ENCODE data around the gene DNAJC10. TPM values are rescaled to one million over a fixed set of nuclear protein-coding genes. Genes with fewer than 3 reads are reported as not detected.
"Not testable (repeated sequence)": the region's sequence is repeated elsewhere in the genome, so short reads cannot be mapped to it uniquely, and the experiment has no call there.

Gene DNAJC10
- total and polyA plus RNA-seq, 9 of the 15 experiments (the other 6 are each of a cell fraction or from before 2014, with no cell fraction given), result 9.8 to 77.7 (median 57.3) TPM

DNA sequence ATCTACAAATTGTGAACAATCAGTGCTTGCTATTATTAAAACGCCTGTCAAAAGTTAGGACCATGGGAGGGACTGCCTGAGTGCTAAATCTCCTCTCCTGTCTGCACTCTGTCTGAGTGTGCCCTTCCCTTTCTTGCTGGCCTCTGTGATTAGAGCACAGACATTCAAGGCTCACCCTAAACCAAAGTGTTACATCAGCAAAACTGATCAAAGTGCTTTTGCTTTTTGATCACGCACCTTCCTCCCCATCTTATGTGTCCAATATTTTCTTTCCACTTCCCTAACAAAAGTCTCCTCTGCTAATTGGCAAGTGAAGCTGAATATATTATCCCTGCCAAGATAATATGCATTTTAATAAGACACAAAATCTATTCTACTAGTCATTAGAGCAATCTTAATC lies 30.5 kb upstream of the DNAJC10 start:
- H2AFZ ChIP-seq (ENCODE audit: low read depth, low read length), result no peak overlapping the region
- H3K9me3 ChIP-seq (replicated peaks; ENCODE audit: control insufficient read depth, insufficient read depth, low read depth, low read length), result no peaks in the 10 kb centered on the region
- intact Hi-C loops (cut with micrococcal nuclease), result no loop called here
- H3K4me2 ChIP-seq (ENCODE audit: insufficient read depth, low read length), result no peak overlapping the region
- no TSS peak for BruUV-seq (replicated peaks)
- no peak overlapping the region for H3K9ac ChIP-seq (ENCODE audit: insufficient read depth in 1 of 2, low read depth in 2 of 2, low read length in 2 of 2)
- no peak for DNase-seq (ENCODE audit: extremely low read depth in 1 of 4, low spot score in 3 of 4)
- no peak overlapping the region for H3K27ac ChIP-seq (ENCODE audit: extremely low read depth, low read depth, low read length)
- in situ Hi-C loops (cut with MboI), result no loop called here
- no peaks in the 10 kb centered on the region for H4K20me1 ChIP-seq (replicated peaks; ENCODE audit: control insufficient read depth, insufficient read depth, low read length)
- CTCF ChIA-PET (ENCODE audit: low intra/inter-chr PET ratio), result interaction anchor here (0.5 kb wide), 1 partner anchor 19 kb away, joined by 3 read pairs; no protein-coding TSS in a partner anchor
- H3K4me3 ChIP-seq, result no peak overlapping the region
- no peaks in the 10 kb centered on the region; a peak in 1 of 5 replicates for H3K4me1 ChIP-seq (replicated peaks in 1 of 2; ENCODE audit: control insufficient read depth in 2 of 2, insufficient read depth in 2 of 2, low read length in 2 of 2)
- no peaks in the 10 kb centered on the region for H3K36me3 ChIP-seq (ENCODE audit: control insufficient read depth, insufficient read depth, low read length)
- POLR2A ChIA-PET, result no interaction called here
- FAIRE-seq, result no peak
- H3K79me2 ChIP-seq (ENCODE audit: control insufficient read depth, insufficient read depth, low read length), result no peaks in the 10 kb centered on the region
- no peaks in the 10 kb centered on the region for H3K27me3 ChIP-seq (ENCODE audit: control insufficient read depth in 2 of 2, insufficient read depth in 2 of 2, low read length in 2 of 2)
- no peak for ATAC-seq
- WGBS (ENCODE audit: insufficient coverage, low coverage, missing lambda C conversion rate), result 0% methylated on average over 2 of the region's 2 CpGs
- TF ChIP-seq MAFG (tag; conservative IDR thresholded peaks at IDR 0.05) (0 out of 2 replicates have a peak, but pooled peaks have one; percentile 11), RFX5 (IDR thresholded peaks at IDR 0.05; ENCODE audit: low read depth, low read length) (no peak), FOXA3 (CRISPR knock-in tag; conservative IDR thresholded peaks at IDR 0.05 in 1 of 2, IDR thresholded peaks at IDR 0.05 in 1 of 2) (no peak), SIX5 (IDR thresholded peaks at IDR 0.05; ENCODE audit: borderline replicate concordance in 1 of 2, insufficient read depth in 1 of 2, low read depth in 1 of 2, low read length in 2 of 2) (no peak), ZNF507 (tag; conservative IDR thresholded peaks at IDR 0.05) (no peak), C11orf30 (IDR thresholded peaks at IDR 0.05; ENCODE audit: low read depth) (peak; percentile 35; the same call in 1 of the 2 replicates), ZNF316 (IDR thresholded peaks at IDR 0.05) (peak; percentile 57)
- TF ChIP-seq, protein P1, sequence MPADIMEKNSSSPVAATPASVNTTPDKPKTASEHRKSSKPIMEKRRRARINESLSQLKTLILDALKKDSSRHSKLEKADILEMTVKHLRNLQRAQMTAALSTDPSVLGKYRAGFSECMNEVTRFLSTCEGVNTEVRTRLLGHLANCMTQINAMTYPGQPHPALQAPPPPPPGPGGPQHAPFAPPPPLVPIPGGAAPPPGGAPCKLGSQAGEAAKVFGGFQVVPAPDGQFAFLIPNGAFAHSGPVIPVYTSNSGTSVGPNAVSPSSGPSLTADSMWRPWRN (IDR thresholded peaks at IDR 0.05; ENCODE audit: low read depth), result no peak
- TF ChIP-seq, protein P2, sequence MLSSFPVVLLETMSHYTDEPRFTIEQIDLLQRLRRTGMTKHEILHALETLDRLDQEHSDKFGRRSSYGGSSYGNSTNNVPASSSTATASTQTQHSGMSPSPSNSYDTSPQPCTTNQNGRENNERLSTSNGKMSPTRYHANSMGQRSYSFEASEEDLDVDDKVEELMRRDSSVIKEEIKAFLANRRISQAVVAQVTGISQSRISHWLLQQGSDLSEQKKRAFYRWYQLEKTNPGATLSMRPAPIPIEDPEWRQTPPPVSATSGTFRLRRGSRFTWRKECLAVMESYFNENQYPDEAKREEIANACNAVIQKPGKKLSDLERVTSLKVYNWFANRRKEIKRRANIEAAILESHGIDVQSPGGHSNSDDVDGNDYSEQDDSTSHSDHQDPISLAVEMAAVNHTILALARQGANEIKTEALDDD (IDR thresholded peaks at IDR 0.05), result no peak
- no peaks in the 10 kb centered on the region for H3K9me1 ChIP-seq (ENCODE audit: control insufficient read depth, insufficient read depth, low read length)

DNA sequence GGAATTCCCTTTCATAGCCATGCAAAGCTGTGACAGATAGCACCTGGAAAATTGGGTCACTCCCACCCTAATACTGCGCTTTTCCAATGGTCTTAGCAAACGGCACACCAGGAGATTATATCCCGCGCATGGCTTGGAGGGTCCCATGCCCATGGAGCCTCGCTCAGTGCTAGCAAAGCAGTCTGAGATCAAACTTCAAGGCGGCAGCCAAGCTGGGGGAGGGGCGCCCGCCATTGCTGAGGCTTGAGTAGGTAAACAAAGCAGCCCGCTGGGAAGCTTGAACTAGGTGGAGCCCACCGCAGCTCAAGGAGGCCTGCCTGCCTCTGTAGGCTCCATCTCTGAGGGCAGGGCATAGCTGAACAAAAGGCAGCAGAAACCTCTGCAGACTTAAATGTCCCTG lies 29.3 kb upstream of the DNAJC10 start:
- H3K4me1 ChIP-seq (replicated peaks in 1 of 2; ENCODE audit: control insufficient read depth in 2 of 2, insufficient read depth in 2 of 2, low read length in 2 of 2); H3K27me3 ChIP-seq (ENCODE audit: control insufficient read depth in 2 of 2, insufficient read depth in 2 of 2, low read length in 2 of 2); H3K9me1 ChIP-seq (ENCODE audit: control insufficient read depth, insufficient read depth, low read length); H3K79me2 ChIP-seq (ENCODE audit: control insufficient read depth, insufficient read depth, low read length); DNase-seq (ENCODE audit: extremely low read depth in 1 of 4, low spot score in 3 of 4); FAIRE-seq; in situ Hi-C loops (cut with MboI); H3K9ac ChIP-seq (ENCODE audit: insufficient read depth in 1 of 2, low read depth in 2 of 2, low read length in 2 of 2); intact Hi-C loops (cut with micrococcal nuclease); H4K20me1 ChIP-seq (replicated peaks; ENCODE audit: control insufficient read depth, insufficient read depth, low read length); ATAC-seq; BruUV-seq (replicated peaks); H3K9me3 ChIP-seq (replicated peaks; ENCODE audit: control insufficient read depth, insufficient read depth, low read depth, low read length); H3K36me3 ChIP-seq (ENCODE audit: control insufficient read depth, insufficient read depth, low read length); CTCF ChIA-PET (ENCODE audit: low intra/inter-chr PET ratio); H3K27ac ChIP-seq (ENCODE audit: extremely low read depth, low read depth, low read length): not testable (repeated sequence)
- peak overlapping the region; percentile 79 for H2AFZ ChIP-seq (ENCODE audit: low read depth, low read length)
- WGBS (ENCODE audit: insufficient coverage, low coverage, missing lambda C conversion rate), result 6% methylated on average over 10 of the region's 10 CpGs
- POLR2A ChIA-PET, result interaction anchor here (0.6 kb wide), 1 partner anchor 29 kb away, joined by 3 read pairs; the partner anchor contains the start of gene DNAJC10
- H3K4me2 ChIP-seq (ENCODE audit: insufficient read depth, low read length), result peak overlapping the region; percentile 55
- peak overlapping the region; percentile 15; the same call in 1 of the 2 replicates for H3K4me3 ChIP-seq
